GM19193 (cell line): ENCODE measurements around the gene MRPS6.

ENCODE experiments used
- POLR2A ChIP-seq: IDR thresholded peaks from 4 replicates; pipeline ENCODE4 v1.6.1; 2011; ENCODE audit not compliant: insufficient read depth, insufficient read length; ENCODE audit errors: extremely low read depth

The MRPS6 gene

DNA sequence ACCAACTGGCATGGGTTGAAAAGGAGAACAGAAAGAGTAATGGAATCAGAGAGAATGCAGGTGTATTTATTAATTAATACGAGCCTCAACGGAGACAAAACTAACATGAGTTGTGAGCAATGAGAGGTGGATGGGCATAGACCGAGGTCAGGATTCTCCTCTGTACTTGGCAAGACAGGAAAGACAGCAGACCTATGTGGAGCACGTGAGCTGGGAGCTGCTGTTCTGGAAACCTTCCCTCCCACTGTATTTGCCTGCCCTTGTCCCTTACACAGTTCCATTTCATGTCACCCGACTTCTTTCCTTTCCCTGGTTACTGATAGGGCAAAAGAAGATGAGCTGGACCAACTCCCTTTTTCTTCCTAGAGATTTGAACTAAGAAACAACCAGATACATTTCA is 110.9 kb downstream of the MRPS6 start:
- no peak for TF ChIP-seq POLR2A

DNA sequence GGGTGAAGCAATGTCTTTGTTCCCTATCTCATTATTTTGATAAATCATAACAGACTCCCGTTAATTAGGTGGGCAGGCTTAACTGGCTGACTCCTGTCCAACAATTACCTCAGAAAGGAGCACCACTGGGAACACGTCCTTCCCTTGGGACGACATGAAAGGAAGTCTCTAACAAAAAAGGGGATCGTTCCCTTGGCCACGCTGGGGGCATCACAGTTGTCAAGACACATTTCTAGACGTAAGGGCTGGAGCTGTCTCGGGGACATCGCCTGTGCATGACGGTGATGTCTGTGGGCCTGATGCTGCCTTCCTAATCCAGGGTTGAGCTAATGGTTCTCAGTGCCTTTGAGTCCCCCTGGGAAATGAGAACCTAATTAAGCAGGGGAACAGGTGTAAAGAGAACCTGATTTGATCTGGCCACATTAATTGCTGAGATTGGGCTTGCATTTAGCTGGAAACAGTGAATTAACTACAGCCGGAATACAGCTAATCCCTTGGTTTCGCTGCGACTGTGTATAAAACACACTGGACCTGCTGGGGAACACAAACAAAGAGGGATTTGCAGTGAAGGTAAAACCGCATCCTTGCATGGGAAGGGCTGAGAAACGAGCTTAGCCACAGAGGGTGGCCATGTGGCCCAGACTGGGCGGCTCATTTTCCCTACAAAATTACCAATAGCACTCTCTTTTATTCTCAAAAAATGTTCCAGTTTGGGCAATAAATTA is 111.8 kb downstream of the MRPS6 start:
- TF ChIP-seq POLR2A = no peak

DNA sequence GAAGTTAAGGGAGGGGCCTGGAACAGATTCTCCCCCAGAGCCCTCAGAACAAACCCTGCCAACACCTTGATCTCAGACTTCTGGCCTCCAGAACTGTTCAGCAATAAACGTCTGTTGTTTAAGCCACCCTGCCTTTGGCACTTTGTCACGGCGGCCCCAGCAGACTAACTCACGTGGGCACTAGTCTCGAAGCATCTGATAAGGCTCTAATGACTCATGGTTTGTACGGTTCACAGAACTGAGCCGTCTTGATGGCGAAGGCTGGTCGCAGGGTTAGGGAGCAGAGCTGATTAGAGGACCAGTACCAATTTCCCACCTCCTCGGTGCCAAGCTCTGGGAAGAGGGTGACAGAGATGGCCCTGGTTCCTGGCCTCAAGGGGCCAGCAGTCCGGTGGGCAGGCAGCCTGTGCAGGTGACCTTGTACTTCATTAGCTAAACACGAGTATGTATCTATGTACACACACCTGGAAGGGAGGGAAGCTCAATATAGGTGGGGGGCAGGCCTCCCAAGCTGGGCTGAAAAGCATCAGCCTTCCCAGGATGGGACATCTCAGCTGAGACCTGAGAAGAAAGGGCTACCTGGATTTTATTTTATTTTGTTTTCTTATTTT is 112.8 kb downstream of the MRPS6 start:
- TF ChIP-seq POLR2A = no peak

DNA sequence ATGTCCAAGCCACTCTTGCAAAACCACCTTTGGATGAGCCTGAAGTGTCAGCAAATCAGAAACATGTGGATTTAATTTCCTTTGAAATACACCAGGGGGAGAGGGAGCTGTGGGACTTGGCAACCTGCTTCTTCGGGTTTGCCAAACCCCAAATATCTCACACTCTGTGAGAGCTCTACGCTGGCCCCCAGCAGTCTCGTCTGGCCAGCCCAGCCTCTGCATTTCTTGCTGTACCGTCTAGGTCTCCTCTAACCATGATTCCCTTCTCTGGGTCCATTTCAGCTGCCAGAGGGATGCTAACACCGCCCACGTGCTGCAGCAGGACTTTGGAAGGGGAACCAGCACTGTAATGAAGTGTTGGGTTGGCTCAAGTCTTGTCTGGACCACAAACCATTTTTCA is 114.6 kb downstream of the MRPS6 start:
- TF ChIP-seq POLR2A = no peak

DNA sequence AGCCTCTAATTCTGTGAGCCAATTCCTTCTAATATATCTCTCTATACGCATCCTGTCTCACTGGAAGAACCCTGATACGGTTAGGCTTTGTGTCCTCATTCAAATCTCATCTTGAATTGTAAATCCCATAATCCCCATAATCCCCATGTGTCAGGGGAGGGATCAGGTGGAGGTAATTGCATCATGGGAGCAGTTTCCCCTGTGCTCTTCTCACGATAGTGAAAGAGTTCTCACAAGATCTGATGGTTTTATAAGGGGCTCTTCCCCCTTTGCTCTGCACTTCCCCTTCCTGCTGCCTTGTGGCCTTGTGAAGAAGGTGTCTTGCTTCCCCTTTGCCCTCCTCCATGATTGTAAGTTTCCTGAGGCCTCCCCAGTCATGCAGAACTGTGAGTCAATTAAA is 116.1 kb downstream of the MRPS6 start:
- TF ChIP-seq POLR2A = no peak

DNA sequence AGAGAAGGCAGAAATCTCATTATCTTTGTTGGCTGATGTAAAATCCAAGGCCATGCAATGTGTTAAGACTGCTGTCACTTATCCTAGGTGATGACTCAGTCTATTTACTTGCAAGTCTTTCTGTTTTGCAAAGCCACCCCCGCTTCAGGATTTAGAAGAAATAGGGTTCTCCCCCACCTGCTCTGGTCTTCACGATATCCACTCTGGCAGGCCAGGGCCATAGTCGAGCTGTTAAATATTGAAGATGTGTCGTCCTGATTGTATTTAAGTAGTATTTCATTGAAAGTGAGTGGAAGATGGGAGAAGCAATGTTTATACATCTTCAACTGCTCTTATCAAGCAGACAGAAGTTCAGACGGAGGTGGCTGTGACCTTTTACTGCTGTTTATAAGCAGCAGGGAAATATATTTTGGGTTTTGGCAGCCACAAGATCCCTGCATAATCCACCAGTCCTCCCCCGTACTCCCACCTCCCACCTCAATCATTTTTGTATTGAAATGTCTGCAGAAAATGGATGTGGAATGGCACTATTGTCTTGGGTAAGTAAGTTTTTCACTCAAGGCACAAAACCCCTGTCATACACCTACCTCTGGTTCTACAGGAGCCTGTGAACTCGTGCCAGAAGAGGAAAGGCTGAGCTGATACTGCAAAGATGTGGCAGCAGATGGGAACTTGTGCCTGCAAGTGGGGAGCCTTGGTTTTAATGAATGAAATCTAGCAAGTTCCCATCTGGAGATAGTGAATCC is 117.4 kb downstream of the MRPS6 start:
- no peak for TF ChIP-seq POLR2A

DNA sequence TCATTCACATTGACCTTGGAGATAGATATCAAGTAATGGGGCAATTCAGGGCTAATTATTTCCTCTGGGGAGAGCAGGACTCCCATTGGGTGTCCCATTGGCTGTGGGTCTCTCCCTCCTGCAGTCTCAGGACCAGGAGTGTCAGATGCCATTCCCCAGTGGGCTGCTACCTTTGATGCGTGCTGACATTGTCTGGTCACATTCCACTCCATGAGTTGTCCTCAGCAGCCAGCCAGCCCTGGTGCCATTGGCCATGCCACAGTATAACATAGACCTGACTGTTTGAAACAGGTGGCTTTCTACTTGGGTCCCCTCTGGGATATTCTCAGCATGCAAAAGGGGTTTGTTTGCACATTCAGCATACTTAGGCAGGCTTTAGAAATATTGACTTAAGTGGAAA is 118.5 kb downstream of the MRPS6 start:
- TF ChIP-seq POLR2A = no peak
